NCI-H526 treated with DMSO at 0.1 percent for 48 hours (cell line): ENCODE results near the gene EPDR1.
A peak's percentile ranks its signal among the peaks of the same experiment; 100 is the strongest.

Experiments used
- DNase-seq: peaks from one replicate; lab custom pipeline; 2025; lab: John Stamatoyannopoulos, UW

EPDR1 gene

GRCh38 chr7:37977243-37977642, 56.8 kb downstream of the EPDR1 start:
- no peak for DNase-seq

GRCh38 chr7:37981664-37982063, 61.2 kb downstream of the EPDR1 start:
- DNase-seq = no peak

GRCh38 chr7:37982423-37982822, 62.0 kb downstream of the EPDR1 start:
- DNase-seq = no peak

- DNase-seq = no peak
These were observed 64.4 kb downstream of the EPDR1 start for GRCh38 chr7:37984750-37985390.

- DNase-seq = no peak
These were observed 66.5 kb downstream of the EPDR1 start for GRCh38 chr7:37986908-37987330.

- peak; percentile 22 for DNase-seq
These were observed 67.3 kb downstream of the EPDR1 start for GRCh38 chr7:37987732-37988131.

GRCh38 chr7:37988721-37989650, 68.5 kb downstream of the EPDR1 start:
- no peak for DNase-seq

- DNase-seq = no peak
These were observed 69.9 kb downstream of the EPDR1 start for GRCh38 chr7:37990337-37990736.

GRCh38 chr7:37993060-37993501, 72.6 kb downstream of the EPDR1 start:
- no peak for DNase-seq

GRCh38 chr7:37999673-38000072, 79.2 kb downstream of the EPDR1 start:
- no peak for DNase-seq

GRCh38 chr7:38000272-38000671, 79.8 kb downstream of the EPDR1 start:
- no peak for DNase-seq
